HL-60 (cell line): ENCODE measurements around the gene MYO1A.

Experiments used
- GABPA ChIP-seq: IDR thresholded peaks from 2 replicates; pipeline ENCODE4 v1.6.1; 2012; ENCODE audit warnings: low read depth
- POLR2AphosphoS5 ChIP-seq: IDR thresholded peaks from 2 replicates; pipeline ENCODE4 v1.6.1; 2012; ENCODE audit warnings: low read depth
- REST ChIP-seq: IDR thresholded peaks from 2 replicates; pipeline ENCODE4 v1.6.1; 2012; ENCODE audit warnings: low read depth; ENCODE audit not compliant: insufficient replicate concordance
- SPI1 ChIP-seq: IDR thresholded peaks from 2 replicates; pipeline ENCODE4 v1.6.1; 2012; ENCODE audit warnings: low read depth, mild to moderate bottlenecking, borderline replicate concordance
- TF ChIP-seq, protein P1 (sequence below): IDR thresholded peaks from one replicate; pipeline ENCODE4 v1.5.1; 2011; ENCODE audit warnings: low read length, control low read depth, inconsistent platforms; ENCODE audit not compliant: insufficient read depth

- TF ChIP-seq, protein P1, sequence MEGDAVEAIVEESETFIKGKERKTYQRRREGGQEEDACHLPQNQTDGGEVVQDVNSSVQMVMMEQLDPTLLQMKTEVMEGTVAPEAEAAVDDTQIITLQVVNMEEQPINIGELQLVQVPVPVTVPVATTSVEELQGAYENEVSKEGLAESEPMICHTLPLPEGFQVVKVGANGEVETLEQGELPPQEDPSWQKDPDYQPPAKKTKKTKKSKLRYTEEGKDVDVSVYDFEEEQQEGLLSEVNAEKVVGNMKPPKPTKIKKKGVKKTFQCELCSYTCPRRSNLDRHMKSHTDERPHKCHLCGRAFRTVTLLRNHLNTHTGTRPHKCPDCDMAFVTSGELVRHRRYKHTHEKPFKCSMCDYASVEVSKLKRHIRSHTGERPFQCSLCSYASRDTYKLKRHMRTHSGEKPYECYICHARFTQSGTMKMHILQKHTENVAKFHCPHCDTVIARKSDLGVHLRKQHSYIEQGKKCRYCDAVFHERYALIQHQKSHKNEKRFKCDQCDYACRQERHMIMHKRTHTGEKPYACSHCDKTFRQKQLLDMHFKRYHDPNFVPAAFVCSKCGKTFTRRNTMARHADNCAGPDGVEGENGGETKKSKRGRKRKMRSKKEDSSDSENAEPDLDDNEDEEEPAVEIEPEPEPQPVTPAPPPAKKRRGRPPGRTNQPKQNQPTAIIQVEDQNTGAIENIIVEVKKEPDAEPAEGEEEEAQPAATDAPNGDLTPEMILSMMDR, result no peak
- no peak for TF ChIP-seq POLR2AphosphoS5
- TF ChIP-seq REST, result no peak
- TF ChIP-seq GABPA, result no peak
- no peak for TF ChIP-seq SPI1
These were observed 46.2 kb upstream of the MYO1A start for GRCh38 chr12:57096099-57096572.
